ENCODE measurements around the gene MTCL1. TPM values are rescaled to one million over a fixed set of nuclear protein-coding genes. Genes with fewer than 3 reads are reported as not detected.

MTCL1 gene
- total and polyA plus RNA-seq, 2 donors (not counting 1 experiment from before 2014, with no cell fraction given) = 35.0 to 56.0 TPM

- Histone ChIP-seq H3K4me1 (ENCODE audit: control insufficient read depth, extremely low read depth, insufficient read depth, low read length) (no peaks in the 10 kb centered on the region), H4K20me1 (ENCODE audit: control insufficient read depth, extremely low read depth, insufficient read depth, low read length) (no peaks in the 10 kb centered on the region), H3K9me3 (ENCODE audit: control insufficient read depth, insufficient read depth, low read depth, low read length) (no peaks in the 10 kb centered on the region), H3K36me3 (ENCODE audit: control insufficient read depth, insufficient read depth, low read length) (peaks cover 4% of the 10 kb centered on the region), H3K9ac (ENCODE audit: insufficient read depth, low read length) (no peak overlapping the region), H3K79me2 (ENCODE audit: control insufficient read depth, insufficient read depth, low read length) (peaks cover 19% of the 10 kb centered on the region), H3K4me2 (ENCODE audit: extremely low read depth, insufficient read depth, low read length) (no peak overlapping the region), H3K4me3 (replicated peaks in 1 of 4; ENCODE audit: control extremely low read depth in 1 of 4, insufficient read depth in 1 of 4, low read depth in 3 of 4, low read length in 4 of 4) (no peak overlapping the region), H3K27me3 (ENCODE audit: control insufficient read depth, insufficient read depth, low read length) (no peaks in the 10 kb centered on the region), H3K27ac (ENCODE audit: insufficient read depth, low read length) (no peak overlapping the region), H2AFZ (ENCODE audit: low read length) (no peak overlapping the region)
- DNase-seq (ENCODE audit: low read depth in 2 of 2) = no peak
- TF ChIP-seq, protein P1, sequence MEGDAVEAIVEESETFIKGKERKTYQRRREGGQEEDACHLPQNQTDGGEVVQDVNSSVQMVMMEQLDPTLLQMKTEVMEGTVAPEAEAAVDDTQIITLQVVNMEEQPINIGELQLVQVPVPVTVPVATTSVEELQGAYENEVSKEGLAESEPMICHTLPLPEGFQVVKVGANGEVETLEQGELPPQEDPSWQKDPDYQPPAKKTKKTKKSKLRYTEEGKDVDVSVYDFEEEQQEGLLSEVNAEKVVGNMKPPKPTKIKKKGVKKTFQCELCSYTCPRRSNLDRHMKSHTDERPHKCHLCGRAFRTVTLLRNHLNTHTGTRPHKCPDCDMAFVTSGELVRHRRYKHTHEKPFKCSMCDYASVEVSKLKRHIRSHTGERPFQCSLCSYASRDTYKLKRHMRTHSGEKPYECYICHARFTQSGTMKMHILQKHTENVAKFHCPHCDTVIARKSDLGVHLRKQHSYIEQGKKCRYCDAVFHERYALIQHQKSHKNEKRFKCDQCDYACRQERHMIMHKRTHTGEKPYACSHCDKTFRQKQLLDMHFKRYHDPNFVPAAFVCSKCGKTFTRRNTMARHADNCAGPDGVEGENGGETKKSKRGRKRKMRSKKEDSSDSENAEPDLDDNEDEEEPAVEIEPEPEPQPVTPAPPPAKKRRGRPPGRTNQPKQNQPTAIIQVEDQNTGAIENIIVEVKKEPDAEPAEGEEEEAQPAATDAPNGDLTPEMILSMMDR (conservative IDR thresholded peaks at IDR 0.05 in 1 of 2, IDR thresholded peaks at IDR 0.05 in 1 of 2; ENCODE audit: low read depth in 1 of 2, low read length in 2 of 2) = no peak
- no peak for TF ChIP-seq EZH2 (IDR thresholded peaks at IDR 0.05; ENCODE audit: low read length, missing control alignments)
Observed at GRCh38 chr18:8732442-8733360, 27.3 kb downstream of the MTCL1 start.

DNA sequence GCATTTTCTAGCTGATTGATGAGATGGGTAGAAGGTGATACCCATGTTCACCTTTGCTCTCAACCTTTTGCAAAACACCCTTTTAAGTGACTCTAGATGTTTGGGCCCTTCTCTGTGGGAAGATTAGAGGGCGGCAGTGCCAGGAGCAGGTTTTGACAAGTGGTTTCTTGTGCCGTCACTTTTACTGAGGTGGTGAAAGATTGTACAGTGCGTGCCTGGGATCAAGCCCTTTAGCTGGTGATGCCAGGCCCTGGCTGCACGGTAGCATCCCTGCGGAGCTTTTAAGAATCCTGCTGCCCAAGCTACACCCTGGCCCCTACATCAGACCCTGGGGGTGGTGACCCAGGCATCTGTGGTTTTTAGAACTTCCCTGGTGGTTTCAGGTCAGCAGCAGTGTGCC lies 29.1 kb downstream of the MTCL1 start:
- H2AFZ ChIP-seq (ENCODE audit: low read length) = no peak overlapping the region
- TF ChIP-seq EZH2 (IDR thresholded peaks at IDR 0.05; ENCODE audit: low read length, missing control alignments) = no peak
- TF ChIP-seq, protein P1 (conservative IDR thresholded peaks at IDR 0.05 in 1 of 2, IDR thresholded peaks at IDR 0.05 in 1 of 2; ENCODE audit: low read depth in 1 of 2, low read length in 2 of 2) = no peak
- DNase-seq (ENCODE audit: low read depth in 2 of 2) = no peak
- no peak overlapping the region for H3K4me3 ChIP-seq (replicated peaks in 1 of 4; ENCODE audit: control extremely low read depth in 1 of 4, insufficient read depth in 1 of 4, low read depth in 3 of 4, low read length in 4 of 4)
- peaks cover 4% of the 10 kb centered on the region for H3K36me3 ChIP-seq (ENCODE audit: control insufficient read depth, insufficient read depth, low read length)
- H3K27me3 ChIP-seq (ENCODE audit: control insufficient read depth, insufficient read depth, low read length) = no peaks in the 10 kb centered on the region
- H3K4me1 ChIP-seq (ENCODE audit: control insufficient read depth, extremely low read depth, insufficient read depth, low read length) = no peaks in the 10 kb centered on the region
- H3K79me2 ChIP-seq (ENCODE audit: control insufficient read depth, insufficient read depth, low read length) = peaks cover 15% of the 10 kb centered on the region
- H3K4me2 ChIP-seq (ENCODE audit: extremely low read depth, insufficient read depth, low read length) = no peak overlapping the region
- H3K27ac ChIP-seq (ENCODE audit: insufficient read depth, low read length) = no peak overlapping the region
- H4K20me1 ChIP-seq (ENCODE audit: control insufficient read depth, extremely low read depth, insufficient read depth, low read length) = no peaks in the 10 kb centered on the region
- H3K9me3 ChIP-seq (ENCODE audit: control insufficient read depth, insufficient read depth, low read depth, low read length) = no peaks in the 10 kb centered on the region
- no peak overlapping the region for H3K9ac ChIP-seq (ENCODE audit: insufficient read depth, low read length)

GRCh38 chr18:8735274-8735673 lies 29.9 kb downstream of the MTCL1 start:
- no peaks in the 10 kb centered on the region for H3K4me1 ChIP-seq (ENCODE audit: control insufficient read depth, extremely low read depth, insufficient read depth, low read length)
- H4K20me1 ChIP-seq (ENCODE audit: control insufficient read depth, extremely low read depth, insufficient read depth, low read length) = no peaks in the 10 kb centered on the region
- H3K9me3 ChIP-seq (ENCODE audit: control insufficient read depth, insufficient read depth, low read depth, low read length) = no peaks in the 10 kb centered on the region
- H3K36me3 ChIP-seq (ENCODE audit: control insufficient read depth, insufficient read depth, low read length) = peaks cover 2% of the 10 kb centered on the region
- no peak overlapping the region for H2AFZ ChIP-seq (ENCODE audit: low read length)
- TF ChIP-seq EZH2 (IDR thresholded peaks at IDR 0.05; ENCODE audit: low read length, missing control alignments) = no peak
- no peak overlapping the region for H3K9ac ChIP-seq (ENCODE audit: insufficient read depth, low read length)
- H3K27ac ChIP-seq (ENCODE audit: insufficient read depth, low read length) = no peak overlapping the region
- H3K79me2 ChIP-seq (ENCODE audit: control insufficient read depth, insufficient read depth, low read length) = peaks cover 13% of the 10 kb centered on the region
- H3K27me3 ChIP-seq (ENCODE audit: control insufficient read depth, insufficient read depth, low read length) = no peaks in the 10 kb centered on the region
- no peak overlapping the region for H3K4me2 ChIP-seq (ENCODE audit: extremely low read depth, insufficient read depth, low read length)
- no peak overlapping the region for H3K4me3 ChIP-seq (replicated peaks in 1 of 4; ENCODE audit: control extremely low read depth in 1 of 4, insufficient read depth in 1 of 4, low read depth in 3 of 4, low read length in 4 of 4)
- no peak for DNase-seq (ENCODE audit: low read depth in 2 of 2)
